GM12801 (cell line): Measurements from ENCODE around the gene FGD2.

ENCODE experiments used
- CTCF ChIP-seq: IDR thresholded peaks from one replicate; pipeline ENCODE4 v1.5.1; 2011; ENCODE audit warnings: control low read depth; ENCODE audit not compliant: insufficient read length; ENCODE audit errors: extremely low read depth

The FGD2 gene

DNA sequence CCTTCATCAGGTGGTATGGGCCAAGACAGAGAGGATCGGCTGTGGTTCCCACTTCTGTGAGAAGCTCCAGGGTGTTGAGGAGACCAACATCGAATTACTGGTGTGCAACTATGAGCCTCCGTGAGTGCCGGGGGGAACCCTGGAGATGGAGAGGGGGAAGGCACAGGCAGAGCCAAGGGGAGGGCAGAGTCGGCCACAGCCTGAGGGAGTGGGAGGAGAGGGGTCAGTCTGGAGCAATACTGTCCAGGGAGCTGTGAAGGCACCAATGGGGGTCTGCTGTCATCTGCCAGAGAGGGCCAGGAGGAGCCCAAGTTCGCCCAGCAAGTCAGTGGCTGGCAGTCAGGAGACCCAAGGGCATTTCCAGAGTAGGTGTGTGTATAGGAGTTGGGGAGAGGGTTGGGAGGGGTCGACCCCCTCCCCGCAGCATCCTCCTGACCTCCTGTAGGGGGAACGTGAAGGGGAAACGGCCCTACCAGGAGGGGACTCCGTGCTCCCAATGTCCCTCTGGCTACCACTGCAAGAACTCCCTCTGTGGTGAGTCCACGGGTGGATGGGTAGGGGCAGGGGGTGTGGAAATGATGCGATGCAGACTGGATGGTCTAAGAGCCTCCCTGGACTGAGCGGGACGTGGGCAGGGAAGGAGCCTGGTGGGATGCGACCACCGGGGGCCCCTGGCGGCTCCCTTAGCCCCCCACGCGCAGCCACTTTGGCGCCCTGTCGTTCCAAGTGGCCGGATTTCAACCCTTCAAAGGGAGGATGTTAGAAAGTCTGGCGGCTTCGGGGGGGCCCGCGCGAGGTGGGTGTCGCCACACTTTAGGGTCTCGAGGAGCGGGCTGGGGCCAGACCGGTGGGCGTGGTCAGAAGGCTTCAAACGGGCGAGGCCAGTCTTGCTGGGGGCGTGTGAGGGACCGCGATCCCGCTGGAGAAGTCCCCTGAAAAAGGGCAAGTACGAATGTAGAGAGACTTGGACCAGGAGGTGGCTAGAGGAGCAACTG lies 43.7 kb upstream of the FGD2 start:
- TF ChIP-seq CTCF: no peak

DNA sequence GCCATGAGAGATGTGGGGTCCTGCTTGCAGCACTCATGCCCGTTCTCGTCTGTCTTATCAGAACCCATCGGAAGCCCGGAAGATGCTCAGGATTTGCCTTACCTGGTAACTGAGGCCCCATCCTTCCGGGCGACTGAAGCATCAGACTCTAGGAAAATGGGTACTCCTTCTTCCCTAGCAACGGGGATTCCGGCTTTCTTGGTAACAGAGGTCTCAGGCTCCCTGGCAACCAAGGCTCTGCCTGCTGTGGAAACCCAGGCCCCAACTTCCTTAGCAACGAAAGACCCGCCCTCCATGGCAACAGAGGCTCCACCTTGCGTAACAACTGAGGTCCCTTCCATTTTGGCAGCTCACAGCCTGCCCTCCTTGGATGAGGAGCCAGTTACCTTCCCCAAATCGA lies 42.6 kb upstream of the FGD2 start:
- no peak for TF ChIP-seq CTCF

DNA sequence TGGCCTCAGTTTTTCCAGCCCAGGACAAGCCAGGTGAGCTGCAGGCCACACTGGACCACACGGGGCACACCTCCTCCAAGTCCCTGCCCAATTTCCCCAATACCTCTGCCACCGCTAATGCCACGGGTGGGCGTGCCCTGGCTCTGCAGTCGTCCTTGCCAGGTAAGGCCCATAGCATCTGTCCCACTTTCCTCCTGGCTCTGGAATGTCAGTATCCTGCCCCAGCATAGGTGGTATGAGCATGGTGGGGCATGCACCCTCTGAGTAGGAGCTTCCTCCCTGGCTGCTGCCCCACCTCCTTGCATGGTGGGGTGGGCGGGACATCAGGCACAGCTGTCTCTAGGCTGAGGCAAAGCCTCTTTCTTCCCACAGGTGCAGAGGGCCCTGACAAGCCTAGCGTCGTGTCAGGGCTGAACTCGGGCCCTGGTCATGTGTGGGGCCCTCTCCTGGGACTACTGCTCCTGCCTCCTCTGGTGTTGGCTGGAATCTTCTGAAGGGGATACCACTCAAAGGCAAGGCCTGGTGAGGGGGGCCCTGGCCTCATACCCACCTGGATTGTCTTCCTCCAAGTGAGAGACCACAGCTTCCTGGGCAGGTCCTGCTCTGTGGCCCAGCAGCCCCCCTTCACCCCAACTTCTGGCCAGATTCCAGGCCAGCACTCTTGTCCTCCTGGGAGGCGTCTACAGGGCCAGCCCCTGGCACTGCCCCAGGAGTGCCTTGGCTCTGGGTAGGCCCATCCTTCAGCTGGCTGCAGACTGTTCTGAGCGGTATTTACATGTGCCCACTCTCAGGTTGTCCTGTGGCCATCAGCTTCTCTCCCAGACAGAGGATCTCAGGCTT lies 41.8 kb upstream of the FGD2 start:
- no peak for TF ChIP-seq CTCF

- TF ChIP-seq CTCF: no peak
These were observed 41.1 kb upstream of the FGD2 start for GRCh38 chr6:36964349-36964748.

- TF ChIP-seq CTCF: no peak
These were observed 40.5 kb upstream of the FGD2 start for GRCh38 chr6:36964908-36965307.

GRCh38 chr6:36967301-36967700 lies 38.2 kb upstream of the FGD2 start:
- no peak for TF ChIP-seq CTCF

- TF ChIP-seq CTCF: no peak
These were observed 37.7 kb upstream of the FGD2 start for GRCh38 chr6:36967757-36968156.
